Measurements from ENCODE around the gene UBAC2. TPM values are rescaled to one million over a fixed set of nuclear protein-coding genes. Genes with fewer than 3 reads are reported as not detected.
A peak's percentile ranks its signal among the peaks of the same experiment; 100 is the strongest.

The UBAC2 gene
- total RNA-seq, 1 donor from 2014 or later: 87.7 TPM

GRCh38 chr13:99161512-99161911, 39.1 kb upstream of the UBAC2 start:
- TF ChIP-seq EZH2 (IDR thresholded peaks at IDR 0.05) (no peak), EZH2phosphoT487 (IDR thresholded peaks at IDR 0.05) (no peak), CTCF (IDR thresholded peaks at IDR 0.05) (no peak)
- Histone ChIP-seq H2AFZ (replicated peaks) (no peak overlapping the region), H3F3A (ENCODE audit: low read depth) (no peaks in the 10 kb centered on the region), H3K79me2 (ENCODE audit: low read depth) (no peaks in the 10 kb centered on the region), H4K20me1 (ENCODE audit: low read depth) (no peaks in the 10 kb centered on the region), H3K4me3 (no peak overlapping the region), H3K36me3 (no peaks in the 10 kb centered on the region), H3K4me2 (no peak overlapping the region), H3K4me1 (no peaks in the 10 kb centered on the region), H3K27ac (no peak overlapping the region), H3K27me3 (no peaks in the 10 kb centered on the region), H3K9ac (no peak overlapping the region), H3K9me3 (ENCODE audit: low read depth) (no peaks in the 10 kb centered on the region)
- no peak for DNase-seq (ENCODE audit: low spot score)
- Mint-ChIP-seq H3K4me1 (peaks cover 14% of the 10 kb centered on the region), H3K9me3 (peaks cover 2% of the 10 kb centered on the region), H3K27me3 (ENCODE audit: insufficient read depth, low read depth) (no peaks in the 10 kb centered on the region), H3K4me3 (no peak overlapping the region), H3K36me3 (no peaks in the 10 kb centered on the region), H3K27ac (no peak overlapping the region)

- no peaks in the 10 kb centered on the region for H3K4me1 ChIP-seq
- H3K9ac ChIP-seq: no peak overlapping the region
- no peak overlapping the region for H3K27ac ChIP-seq
- H3F3A ChIP-seq (ENCODE audit: low read depth): no peaks in the 10 kb centered on the region
- H3K9me3 ChIP-seq (ENCODE audit: low read depth): no peaks in the 10 kb centered on the region
- Mint-ChIP-seq H3K4me1 (peaks cover 14% of the 10 kb centered on the region), H3K4me3 (no peak overlapping the region), H3K36me3 (no peaks in the 10 kb centered on the region), H3K27me3 (ENCODE audit: insufficient read depth, low read depth) (no peaks in the 10 kb centered on the region), H3K27ac (no peak overlapping the region), H3K9me3 (peaks cover 3% of the 10 kb centered on the region)
- TF ChIP-seq EZH2phosphoT487 (IDR thresholded peaks at IDR 0.05): no peak
- TF ChIP-seq EZH2 (IDR thresholded peaks at IDR 0.05): no peak
- TF ChIP-seq CTCF (IDR thresholded peaks at IDR 0.05): no peak
- no peak overlapping the region for H3K4me2 ChIP-seq
- H3K79me2 ChIP-seq (ENCODE audit: low read depth): no peaks in the 10 kb centered on the region
- H3K4me3 ChIP-seq: no peak overlapping the region
- H2AFZ ChIP-seq (replicated peaks): no peak overlapping the region
- no peak for DNase-seq (ENCODE audit: low spot score)
- H3K27me3 ChIP-seq: no peaks in the 10 kb centered on the region
- H4K20me1 ChIP-seq (ENCODE audit: low read depth): no peaks in the 10 kb centered on the region
- no peaks in the 10 kb centered on the region for H3K36me3 ChIP-seq
Observed at GRCh38 chr13:99162567-99163361, 37.9 kb upstream of the UBAC2 start.

- Histone ChIP-seq H3K79me2 (ENCODE audit: low read depth) (no peaks in the 10 kb centered on the region), H2AFZ (replicated peaks) (peak overlapping the region; percentile 3), H3K4me3 (no peak overlapping the region), H3K4me1 (no peaks in the 10 kb centered on the region), H3K4me2 (no peak overlapping the region), H3K9me3 (ENCODE audit: low read depth) (no peaks in the 10 kb centered on the region), H3K27me3 (no peaks in the 10 kb centered on the region), H4K20me1 (ENCODE audit: low read depth) (no peaks in the 10 kb centered on the region), H3K36me3 (no peaks in the 10 kb centered on the region), H3K9ac (no peak overlapping the region), H3K27ac (no peak overlapping the region), H3F3A (ENCODE audit: low read depth) (no peaks in the 10 kb centered on the region)
- Mint-ChIP-seq H3K27ac (no peak overlapping the region), H3K4me3 (no peak overlapping the region), H3K9me3 (peaks cover 10% of the 10 kb centered on the region), H3K36me3 (no peaks in the 10 kb centered on the region), H3K27me3 (ENCODE audit: insufficient read depth, low read depth) (no peaks in the 10 kb centered on the region), H3K4me1 (peaks cover 14% of the 10 kb centered on the region)
- TF ChIP-seq CTCF (IDR thresholded peaks at IDR 0.05) (no peak), EZH2 (IDR thresholded peaks at IDR 0.05) (no peak), EZH2phosphoT487 (IDR thresholded peaks at IDR 0.05) (no peak)
- DNase-seq (ENCODE audit: low spot score): no peak
Observed at GRCh38 chr13:99164226-99164625, 36.4 kb upstream of the UBAC2 start.

Data from neural progenitor cell (in vitro differentiated cells).